Adipose tissue (tissue), 3 donors: ENCODE measurements around the gene ENG. TPM values are rescaled to one million over a fixed set of nuclear protein-coding genes. Genes with fewer than 3 reads are reported as not detected.

Source experiments
- H3K27ac ChIP-seq: one replicate; pipeline ENCODE4 v1.5.1; 2013; ENCODE audit warnings: low read depth, low read length
- WGBS, 3 donors: extraction: QIAGEN DNeasy Blood & Tissue Kit; methylation state at CpG; one replicate each; pipeline ENCODE4 v1.1.7; 2013; 5-methylcytosine and 5-hydroxymethylcytosine counted together
- polyA plus RNA-seq, 3 donors: library from polyadenylated mRNA; stranded (reverse); fragments of 200-250 nt; gene quantifications; one replicate each; pipeline ENCODE4 v1.2.3, GENCODE V29; 2013
- donor health status: healthy with polysubstance abuse.
- donor health status: Bipolar disorder and iron deficiency.
- donor health status: healthy.

The ENG gene
- polyA plus RNA-seq, 3 donors, result 37.9 to 180 (median 107) TPM

DNA sequence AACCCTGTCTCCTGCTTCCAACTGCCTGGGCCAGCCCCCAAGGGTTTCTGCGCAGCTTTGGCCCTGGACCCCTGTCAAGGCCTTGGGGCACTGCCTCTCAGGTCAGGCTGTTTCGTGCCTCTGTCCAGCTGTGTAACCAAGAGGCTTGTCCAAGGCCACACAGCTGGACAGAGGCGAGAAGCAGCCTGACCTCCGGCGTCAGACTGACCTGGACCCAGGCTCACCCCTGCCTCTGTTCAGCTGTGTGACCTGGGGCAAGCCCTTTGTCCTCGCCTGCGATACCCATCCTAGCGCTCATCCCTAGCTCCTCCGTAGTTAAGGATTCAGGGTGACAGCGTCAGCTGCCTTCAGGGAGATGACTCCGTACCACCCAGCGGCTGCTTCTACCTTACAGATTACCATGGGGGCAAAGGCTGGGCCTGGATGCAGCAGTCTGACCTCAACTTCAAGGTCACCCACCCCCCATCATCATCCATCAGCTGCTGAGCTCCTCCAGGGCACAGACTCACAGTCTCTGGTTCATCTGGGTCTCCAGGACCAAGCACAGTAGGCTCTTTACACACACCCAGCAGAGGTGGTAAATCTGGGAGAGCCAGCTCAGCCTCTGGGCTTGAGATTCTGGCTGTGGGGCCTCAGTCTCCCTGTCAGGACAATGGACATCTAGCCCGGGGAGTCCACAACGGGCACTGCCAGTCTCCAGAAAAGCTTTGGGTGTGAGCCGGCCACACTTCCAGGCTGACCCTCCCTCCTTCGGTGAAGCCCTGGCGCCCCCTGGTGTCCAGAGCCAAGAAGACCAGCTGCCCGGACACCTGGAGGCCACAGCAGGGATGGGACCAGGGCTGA, 15.1 kb upstream of the ENG start:
- no peak overlapping the region for H3K27ac ChIP-seq
- 64 to 67% (median 65%) methylated on average over 18 of the region's 18 CpGs for WGBS, 3 donors

DNA sequence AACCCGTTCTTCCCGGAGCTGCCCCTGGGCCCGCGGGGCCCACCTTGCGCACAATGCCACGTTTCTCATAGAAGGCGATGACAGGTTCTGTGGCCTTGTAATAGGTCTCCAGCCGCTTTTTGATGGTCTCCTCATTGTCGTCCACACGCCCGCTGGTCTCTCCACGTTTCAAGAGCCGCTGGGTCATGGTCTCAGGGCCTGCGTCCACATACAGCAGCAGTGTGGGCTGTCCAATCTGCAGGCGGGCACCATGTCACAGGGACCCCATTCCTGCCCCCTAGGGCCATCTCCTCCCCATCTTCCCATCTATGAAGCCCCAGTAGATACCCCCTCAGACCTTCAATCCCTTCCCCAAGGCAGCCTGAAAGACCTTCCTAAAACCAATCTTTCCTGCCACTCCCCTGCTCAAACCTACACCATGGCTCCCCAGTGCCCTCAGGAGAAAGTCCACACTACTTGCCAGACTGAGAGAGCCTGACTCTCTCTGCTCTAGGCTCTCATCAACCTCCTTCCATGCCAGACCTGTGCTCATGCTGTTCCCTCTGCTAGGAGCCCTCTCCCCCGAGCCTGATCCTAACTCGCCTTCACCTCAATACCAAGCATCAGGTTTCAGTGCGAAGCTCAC, 13.9 kb upstream of the ENG start:
- 89 to 92% (median 90%) methylated on average over 16 to 18 of the region's 18 CpGs for WGBS, 3 donors
- H3K27ac ChIP-seq, result no peak overlapping the region

DNA sequence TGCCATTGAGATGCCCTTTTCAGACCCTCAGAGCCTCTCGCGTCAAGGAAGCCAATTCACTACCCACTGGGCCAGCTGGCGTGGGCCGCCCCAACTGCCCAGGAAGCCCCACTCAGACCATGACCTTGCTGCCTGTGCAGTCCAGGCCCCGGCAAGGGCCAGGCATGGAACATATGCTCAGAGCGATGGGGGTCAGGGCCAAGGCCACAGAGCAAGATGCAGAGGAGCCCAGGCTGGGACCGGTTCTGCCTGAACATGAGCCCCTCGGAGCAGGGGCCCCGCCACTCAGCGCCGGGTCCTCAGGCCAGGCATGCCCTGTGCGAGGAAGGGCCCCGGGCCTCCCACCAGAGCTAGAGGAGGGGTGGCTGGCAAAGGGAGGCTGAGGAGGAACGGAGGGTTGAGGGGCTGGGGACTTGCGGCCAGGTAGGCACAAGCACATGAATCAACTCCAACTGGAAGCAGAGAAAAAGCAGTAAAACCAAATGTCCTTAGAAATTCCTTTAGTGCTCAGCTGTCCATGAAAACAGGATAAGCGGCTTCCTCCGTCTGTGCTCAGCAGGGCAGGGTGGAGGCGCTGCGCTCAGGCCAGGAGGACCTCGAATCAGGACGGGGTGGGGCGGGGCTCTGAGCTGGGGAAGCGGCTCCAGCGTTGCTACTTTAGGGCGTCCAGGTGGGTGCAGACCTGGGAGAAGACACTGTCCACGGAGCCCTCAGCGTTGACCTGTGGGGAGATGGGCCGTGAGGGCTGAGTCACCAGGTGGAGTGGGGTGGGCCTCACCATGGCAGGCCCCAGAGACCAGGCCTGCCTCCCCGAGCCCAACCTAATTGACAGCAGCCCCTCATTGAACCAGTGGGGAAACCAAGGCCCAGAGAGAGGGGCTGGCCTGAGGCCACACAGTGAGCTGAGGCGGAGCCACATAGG, 13.2 kb upstream of the ENG start:
- H3K27ac ChIP-seq, result no peak overlapping the region
- 79 to 87% (median 82%) methylated on average over 29 to 30 of the region's 30 CpGs for WGBS, 3 donors

DNA sequence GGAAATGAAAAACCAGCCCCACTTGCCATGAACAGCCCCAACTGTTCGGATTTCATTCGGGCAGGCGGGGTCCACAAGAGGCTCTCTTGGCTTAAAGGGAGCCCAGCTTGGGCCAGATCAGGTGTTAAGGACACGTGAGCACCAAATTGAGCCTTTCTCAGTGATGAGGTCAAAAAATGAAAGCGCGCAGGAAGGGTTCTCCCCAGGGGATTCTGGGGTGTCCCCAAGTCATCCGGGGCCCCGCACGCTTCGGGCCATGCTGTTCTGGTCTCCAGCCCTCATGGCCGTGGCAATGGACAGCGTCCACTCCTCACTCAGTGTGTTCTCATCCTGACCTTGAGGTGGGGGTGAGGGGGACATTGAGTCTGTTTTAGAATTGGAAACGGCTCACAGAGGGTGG, 12.1 kb upstream of the ENG start:
- no peak overlapping the region for H3K27ac ChIP-seq
- WGBS, 3 donors, result 94 to 96% (median 95%) methylated on average over 13 of the region's 13 CpGs

DNA sequence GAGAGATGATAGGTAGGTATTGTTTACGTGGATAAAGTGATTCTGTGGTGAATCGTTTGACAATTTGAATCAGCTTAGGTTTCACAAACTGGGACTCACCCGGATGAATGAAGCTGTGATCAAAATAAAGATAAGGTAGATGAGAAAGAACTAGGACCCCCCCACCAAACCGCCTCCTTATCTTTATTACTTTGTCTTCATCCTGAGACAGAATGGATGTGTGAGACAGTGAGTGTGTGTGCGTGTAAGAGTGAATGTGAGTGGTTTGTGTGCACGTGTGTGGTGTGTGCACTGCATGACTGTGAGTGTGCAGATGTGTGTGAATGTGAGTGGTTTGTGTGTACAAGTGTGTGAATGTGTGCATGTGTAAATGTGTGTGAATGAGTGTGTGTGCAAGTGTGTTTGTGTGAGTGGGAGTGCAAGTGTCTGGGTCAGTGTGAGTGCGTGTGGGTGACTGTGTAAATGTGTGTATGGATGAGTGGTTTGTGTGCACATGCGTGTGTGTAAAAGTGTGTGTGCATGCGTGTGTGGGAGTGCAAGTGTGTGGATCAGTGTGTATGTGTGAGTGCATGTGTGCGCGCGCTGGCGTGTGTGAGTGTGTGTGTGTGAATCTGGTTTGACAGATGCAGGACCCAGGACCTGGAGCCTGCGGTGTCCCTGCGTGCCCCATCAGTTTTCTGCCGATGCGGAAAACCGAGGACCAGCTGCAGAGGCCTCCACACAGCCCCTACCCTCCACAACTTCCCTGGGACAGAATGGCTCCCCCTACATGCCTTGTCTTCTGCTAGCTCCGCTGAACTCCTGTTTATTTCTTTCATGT, 11.4 kb upstream of the ENG start:
- 76 to 82% (median 78%) methylated on average over 18 to 19 of the region's 19 CpGs for WGBS, 3 donors
- no peak overlapping the region for H3K27ac ChIP-seq

DNA sequence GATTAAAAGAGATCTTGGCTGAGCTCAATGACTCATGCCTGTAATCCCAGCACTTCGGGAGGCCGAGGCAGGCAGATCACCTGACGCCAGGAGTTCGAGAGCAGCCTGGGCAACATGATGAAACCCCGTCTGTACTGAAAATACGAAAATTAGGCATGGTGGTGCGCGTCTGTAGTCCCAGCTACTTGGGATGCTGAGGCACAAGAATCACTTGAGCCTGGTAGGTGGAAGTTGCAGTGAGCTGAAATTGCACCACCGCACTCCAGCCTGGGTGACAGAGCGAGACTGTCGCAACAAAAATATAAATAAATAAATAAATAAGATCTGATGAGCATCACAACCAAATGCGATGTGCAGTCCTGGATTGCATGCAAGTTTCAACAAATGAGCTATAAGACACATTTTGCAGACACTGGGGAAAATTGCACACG, 8.7 kb upstream of the ENG start:
- WGBS, 3 donors, result 58 to 90% (median 68%) methylated on average over 13 of the region's 13 CpGs
- H3K27ac ChIP-seq, result no peak overlapping the region

DNA sequence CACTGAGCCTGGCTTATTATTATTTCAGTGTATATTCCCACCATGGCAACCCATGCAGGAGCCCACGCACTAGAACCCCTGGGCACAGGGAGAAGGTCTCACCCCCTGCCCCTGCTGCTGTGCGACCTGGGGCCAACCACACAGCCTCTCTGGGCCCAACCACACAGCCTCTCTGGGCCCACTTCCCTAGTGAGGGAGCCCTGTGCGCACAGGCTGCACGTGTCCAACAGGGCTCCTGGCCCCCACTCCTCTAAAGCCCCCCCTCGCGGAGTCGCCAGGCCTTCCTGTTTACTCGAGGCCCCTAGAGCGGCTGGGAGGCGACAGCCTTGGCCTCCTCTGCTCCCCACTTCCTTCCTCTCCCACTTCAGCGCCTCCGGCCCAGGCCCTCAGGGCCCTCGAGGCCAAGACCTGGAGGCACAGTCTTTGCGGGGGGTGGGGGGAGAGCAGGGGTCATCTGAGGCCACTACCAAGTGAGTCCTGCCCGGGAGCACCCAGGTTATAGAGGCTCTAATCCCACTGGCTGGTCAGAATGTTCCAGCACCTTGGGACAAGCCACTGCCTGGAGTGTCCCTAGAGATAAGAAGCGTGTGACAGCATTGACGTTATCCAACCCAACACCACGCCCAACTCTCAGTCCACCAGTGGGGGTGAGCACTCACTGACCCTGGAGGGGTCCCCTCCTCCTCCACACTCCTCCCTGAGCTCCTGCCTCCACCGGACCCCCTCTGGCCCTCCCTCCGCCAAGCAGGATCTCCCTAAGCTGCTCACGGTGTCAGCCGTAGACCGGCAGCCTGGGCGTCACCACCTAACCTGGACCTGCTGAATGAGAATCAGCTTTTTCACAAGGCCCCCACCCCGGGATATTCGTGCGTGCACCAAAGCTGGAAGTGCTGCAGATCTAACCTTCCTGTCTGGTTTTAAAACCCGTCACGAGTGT, 7.9 kb upstream of the ENG start:
- 23 to 58% (median 28%) methylated on average over 29 of the region's 29 CpGs for WGBS, 3 donors
- no peak overlapping the region for H3K27ac ChIP-seq

DNA sequence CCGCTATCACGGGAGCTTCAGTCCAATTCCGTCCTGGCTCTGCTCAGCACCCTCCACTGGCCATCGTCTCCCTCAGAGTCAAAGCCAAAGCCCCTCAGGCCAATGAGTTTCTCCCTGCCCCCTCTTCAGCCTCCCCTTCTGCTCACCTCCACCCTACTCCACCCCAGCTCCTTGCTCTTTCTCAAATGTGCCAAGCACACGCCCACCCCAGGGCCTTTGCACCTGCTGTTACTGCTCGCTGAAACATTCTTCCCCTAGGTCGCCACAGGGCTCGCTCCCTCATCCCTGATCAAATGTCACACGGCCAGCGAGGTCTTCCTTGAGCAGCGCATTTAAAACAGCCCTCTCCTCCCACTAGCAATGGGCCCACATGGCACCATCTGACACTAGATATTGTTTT, 6.3 kb upstream of the ENG start:
- WGBS, 3 donors, result 95% methylated on average over 11 of the region's 11 CpGs
- H3K27ac ChIP-seq, result no peak overlapping the region

DNA sequence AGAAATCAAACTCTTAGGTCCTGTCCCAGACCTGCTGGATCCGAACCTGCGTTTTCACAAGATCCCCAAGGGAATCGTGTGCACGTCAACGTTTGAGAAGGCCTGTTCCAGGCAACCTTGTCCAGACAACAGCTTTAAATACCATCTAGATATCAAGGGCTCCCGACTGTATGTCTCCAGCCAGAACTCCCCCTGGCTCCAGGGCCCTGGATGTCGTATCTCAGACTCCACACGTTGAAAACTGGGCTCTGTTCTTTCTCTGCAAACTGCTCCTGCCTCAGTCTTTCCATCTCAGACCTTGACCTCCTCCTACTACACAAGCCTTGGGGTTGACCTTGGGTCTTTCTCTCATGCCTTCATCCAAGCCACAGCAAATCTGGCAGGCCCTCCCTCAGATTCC, 5.8 kb upstream of the ENG start:
- no peak overlapping the region for H3K27ac ChIP-seq
- WGBS, 3 donors, result 56 to 74% (median 58%) methylated on average over 8 of the region's 8 CpGs

DNA sequence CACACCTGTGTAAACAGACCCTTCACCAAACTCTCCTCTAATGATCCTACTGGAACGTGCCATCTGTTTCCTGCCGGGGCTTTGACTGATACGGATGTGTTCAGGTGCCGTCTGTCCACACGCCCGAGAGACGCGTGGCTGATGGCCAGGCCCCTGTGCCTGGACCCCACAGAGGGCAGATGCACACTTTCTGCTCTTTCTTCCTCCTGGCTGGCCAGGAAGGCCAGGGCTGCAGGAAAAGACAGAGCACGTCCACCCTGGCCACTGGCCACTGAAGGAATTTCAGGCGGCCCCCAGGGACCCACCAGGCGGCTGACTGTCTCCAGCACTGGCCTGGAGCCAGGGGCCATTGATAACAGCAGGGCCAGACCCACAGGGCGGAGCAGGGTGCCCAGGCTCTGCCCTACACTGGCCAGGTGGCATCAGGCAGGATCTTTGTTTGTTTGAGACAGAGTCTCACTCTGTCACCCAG, 3.6 kb upstream of the ENG start:
- no peak overlapping the region for H3K27ac ChIP-seq
- 15 to 27% (median 16%) methylated on average over 12 of the region's 12 CpGs for WGBS, 3 donors

DNA sequence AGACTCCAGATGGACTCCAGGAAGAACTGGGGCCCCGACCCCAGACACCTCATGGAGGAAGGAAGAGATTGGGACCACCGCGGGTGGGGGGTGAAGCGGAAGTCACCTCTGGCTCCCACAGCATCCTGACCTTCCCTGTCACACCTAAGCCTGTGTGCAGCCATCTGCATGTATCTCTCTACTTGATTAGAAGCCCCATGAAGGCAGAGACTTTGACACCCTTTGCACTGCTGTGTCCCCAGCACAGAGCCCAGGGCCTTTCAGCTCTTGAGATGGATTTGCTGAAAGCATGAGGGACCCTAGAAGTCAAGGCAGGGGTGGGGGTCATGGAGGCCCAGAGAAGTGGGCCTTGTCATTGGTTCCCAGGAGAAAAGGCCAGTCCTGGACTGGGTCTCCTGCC, 2.8 kb upstream of the ENG start:
- WGBS, 3 donors, result 32 to 69% (median 53%) methylated on average over 4 of the region's 4 CpGs
- H3K27ac ChIP-seq, result no peak overlapping the region

DNA sequence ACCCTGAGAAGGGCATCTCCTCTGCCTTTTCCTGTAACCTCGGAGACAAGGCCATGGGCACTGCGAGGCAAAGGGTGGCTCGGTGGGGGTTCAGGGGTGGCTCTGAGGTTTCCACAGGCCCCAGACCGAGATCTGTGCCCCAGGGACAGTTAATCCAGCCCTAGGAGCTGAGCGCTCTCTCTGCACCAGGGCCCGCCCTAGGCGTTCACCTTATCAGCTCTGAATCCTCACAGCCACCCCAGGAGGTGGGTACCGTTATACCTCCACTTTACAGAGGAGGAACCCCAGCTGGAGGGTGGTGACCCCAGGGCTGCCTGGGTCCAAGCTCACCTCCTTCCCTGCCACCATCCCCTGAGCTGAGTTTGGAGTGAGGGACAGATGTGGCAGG, 2.3 kb upstream of the ENG start:
- WGBS, 3 donors, result 85 to 89% (median 85%) methylated on average over 8 of the region's 8 CpGs
- no peak overlapping the region for H3K27ac ChIP-seq

DNA sequence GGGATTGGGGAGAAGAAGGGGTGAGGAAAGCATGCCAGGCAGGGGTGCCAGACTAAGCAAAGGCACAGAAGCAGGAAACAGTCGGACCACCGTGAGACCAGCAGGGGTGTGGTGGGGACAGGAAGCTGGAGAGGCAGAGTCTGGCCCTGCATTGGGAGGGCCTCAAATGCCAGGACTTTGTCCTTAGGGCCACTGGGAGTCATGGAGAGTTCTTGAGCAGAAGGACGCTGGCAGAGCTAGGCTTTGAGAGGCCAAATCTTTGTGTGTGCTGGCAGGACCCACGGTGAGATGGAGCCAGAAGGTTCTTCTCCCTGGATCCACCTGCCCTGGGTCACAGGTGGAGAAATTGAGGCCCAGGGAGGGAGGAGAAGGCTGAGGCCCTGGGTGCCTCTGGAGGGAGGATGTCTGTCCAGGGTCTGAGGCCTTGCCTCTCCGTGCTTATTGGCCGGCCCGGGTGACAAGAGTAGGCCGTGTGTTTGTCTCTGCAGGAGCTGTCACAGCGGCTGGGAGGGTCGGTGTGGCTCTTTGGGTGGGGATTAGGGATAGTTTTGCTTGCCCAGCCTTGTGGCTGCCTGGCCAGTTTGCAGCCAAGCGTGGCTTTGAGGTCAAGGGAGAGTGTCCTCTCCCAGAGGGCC, 1.8 kb upstream of the ENG start:
- no peak overlapping the region for H3K27ac ChIP-seq
- WGBS, 3 donors, result 60 to 67% (median 60%) methylated on average over 11 of the region's 11 CpGs

DNA sequence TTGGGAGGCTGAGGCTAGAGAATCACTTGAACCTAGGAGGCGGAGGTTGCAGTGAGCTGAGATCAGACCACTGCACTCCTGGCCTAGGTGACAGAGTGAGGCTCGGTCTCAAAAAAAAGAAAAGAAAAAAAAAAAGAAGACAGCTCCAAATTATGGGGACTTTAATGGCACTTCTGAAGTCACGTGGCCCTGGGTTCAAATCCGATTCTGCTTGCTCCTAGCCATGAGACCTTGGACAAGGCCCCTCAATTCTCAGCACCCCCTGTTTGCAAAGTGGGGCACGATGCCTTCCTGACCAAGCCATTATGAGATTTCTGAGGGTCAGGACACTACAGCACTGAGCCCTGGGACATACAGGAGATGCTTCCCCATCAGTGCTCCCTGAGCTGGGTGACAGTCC, 1.1 kb upstream of the ENG start:
- no peak overlapping the region for H3K27ac ChIP-seq
- 89 to 96% (median 90%) methylated on average over 5 of the region's 5 CpGs for WGBS, 3 donors

DNA sequence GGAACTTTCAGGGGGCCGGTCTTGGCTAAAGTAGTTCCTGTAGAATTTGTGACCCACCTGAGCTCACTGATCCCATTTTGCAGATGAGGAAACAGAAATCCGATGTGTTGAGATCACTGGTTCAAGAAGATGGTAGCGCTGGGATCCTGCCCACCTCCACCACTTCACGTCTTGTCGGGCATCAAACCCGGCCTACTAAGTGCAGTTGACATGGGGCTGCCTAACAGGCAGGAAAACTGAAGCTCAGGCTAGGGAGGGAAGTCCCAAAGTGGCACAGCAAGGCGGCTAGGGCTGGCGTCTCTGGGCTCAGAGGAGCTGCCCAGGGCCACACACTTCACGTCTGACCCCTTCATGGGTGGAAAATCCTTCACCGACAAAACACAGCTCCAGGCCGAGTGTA, 502 bp upstream of the ENG start:
- peak overlapping the region; percentile 80 for H3K27ac ChIP-seq
- 57 to 74% (median 62%) methylated on average over 11 of the region's 11 CpGs for WGBS, 3 donors

DNA sequence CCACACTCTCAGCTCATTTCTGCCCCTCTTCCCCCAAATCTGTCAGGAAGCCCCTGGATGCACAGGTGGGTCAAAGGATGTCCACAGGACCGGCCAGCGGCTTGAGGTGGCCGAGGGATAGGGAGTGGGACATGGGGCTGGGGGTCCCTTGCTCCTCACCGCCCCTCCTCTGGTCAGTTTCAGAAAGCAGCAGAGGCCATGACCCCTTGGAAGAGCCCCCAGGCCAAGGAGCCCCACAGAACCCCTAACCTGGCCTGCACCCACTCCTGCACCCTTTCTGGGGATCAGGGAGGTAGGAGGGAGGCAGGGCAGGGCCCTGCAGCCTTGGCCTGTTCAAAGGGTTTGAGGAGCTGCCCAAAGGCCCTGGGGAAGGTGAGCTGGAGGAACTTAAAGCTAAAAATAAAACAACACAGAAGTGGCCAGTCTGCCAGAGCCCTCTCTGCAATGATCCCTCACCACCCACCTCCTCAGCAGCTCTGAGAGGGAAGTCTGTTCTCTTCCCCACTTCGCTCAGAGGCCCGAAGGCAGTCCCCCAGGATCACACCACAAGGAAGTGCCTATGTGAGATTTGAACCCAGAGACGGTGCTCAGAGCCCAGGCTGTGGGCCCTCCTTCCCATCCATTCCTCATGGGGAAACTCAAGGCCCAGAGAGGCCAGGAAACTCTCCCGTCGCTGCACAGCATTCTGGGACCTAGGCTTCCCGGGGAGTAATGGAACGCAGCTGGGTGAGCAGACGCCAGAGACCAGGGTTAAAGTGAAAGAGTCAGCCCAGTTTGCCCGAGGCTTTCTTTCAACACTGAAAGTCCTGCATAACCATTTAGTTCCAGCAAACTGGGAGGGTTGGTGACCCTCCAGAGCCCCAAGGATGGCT, 910 bp downstream of the ENG start:
- WGBS, 3 donors, result 20 to 64% (median 31%) methylated on average over 13 of the region's 13 CpGs
- no peak overlapping the region for H3K27ac ChIP-seq
